HEK293 (cell line): ENCODE measurements around the gene PRR35.

Experiments used
- ATF2 ChIP-seq: fragments of 450-650 bp; formaldehyde crosslinking; IDR thresholded peaks from 2 replicates; pipeline ENCODE4 v1.5.1; 2016; ENCODE audit warnings: missing biosample characterization, missing genetic modification characterization, low read depth
- HOXC10 ChIP-seq: sonication (generic); formaldehyde crosslinking; IDR thresholded peaks from 2 replicates; pipeline ENCODE4 v1.8.1; 2023; ENCODE audit warnings: mild to moderate bottlenecking, missing genetic modification reagents
- KLF10 ChIP-seq: fragments of 450-650 bp; IDR thresholded peaks from 2 replicates; pipeline ENCODE4 v1.5.1; 2018; ENCODE audit warnings: missing biosample characterization, mild to moderate bottlenecking, missing genetic modification characterization
- KLF7 ChIP-seq: fragments of 450-650 bp; formaldehyde crosslinking; IDR thresholded peaks from 2 replicates; pipeline ENCODE4 v1.5.1; 2016; ENCODE audit warnings: missing biosample characterization, missing genetic modification characterization, borderline replicate concordance
- KLF9 ChIP-seq: fragments of 450-650 bp; formaldehyde crosslinking; IDR thresholded peaks from 2 replicates; pipeline ENCODE4 v1.5.1; 2016; ENCODE audit warnings: missing biosample characterization, missing genetic modification characterization, low read depth
- OVOL3 ChIP-seq: fragments of 450-650 bp; formaldehyde crosslinking; IDR thresholded peaks from 2 replicates; pipeline ENCODE4 v1.5.1; 2016; ENCODE audit warnings: missing biosample characterization, missing genetic modification characterization
- SP2 ChIP-seq: fragments of 450-650 bp; formaldehyde crosslinking; IDR thresholded peaks from 2 replicates; pipeline ENCODE4 v1.5.1; 2016; ENCODE audit warnings: missing biosample characterization, missing genetic modification characterization
- TCF7L2 ChIP-seq: IDR thresholded peaks from 2 replicates; pipeline ENCODE4 v1.6.1; 2011; ENCODE audit warnings: low read depth, mild to moderate bottlenecking, inconsistent platforms, low read length, moderate library complexity, borderline replicate concordance
- ZBTB20 ChIP-seq: fragments of 450-650 bp; formaldehyde crosslinking; IDR thresholded peaks from 2 replicates; pipeline ENCODE4 v1.5.1; 2016; ENCODE audit warnings: missing biosample characterization, missing genetic modification characterization
- ZBTB44 ChIP-seq: fragments of 450-650 bp; IDR thresholded peaks from 2 replicates; pipeline ENCODE4 v1.5.1; 2018; ENCODE audit warnings: missing biosample characterization, mild to moderate bottlenecking, missing genetic modification characterization
- ZBTB8A ChIP-seq: fragments of 450-650 bp; formaldehyde crosslinking; IDR thresholded peaks from 2 replicates; pipeline ENCODE4 v1.5.1; 2016; ENCODE audit warnings: missing biosample characterization, missing genetic modification characterization
- ZNF16 ChIP-seq: fragments of 450-650 bp; formaldehyde crosslinking; IDR thresholded peaks from 2 replicates; pipeline ENCODE4 v1.5.1; 2016; ENCODE audit warnings: low read depth, missing biosample characterization, missing genetic modification characterization
- ZNF23 ChIP-seq: fragments of 450-650 bp; formaldehyde crosslinking; IDR thresholded peaks from 2 replicates; pipeline ENCODE4 v1.5.1; 2016; ENCODE audit warnings: missing biosample characterization, missing genetic modification characterization, borderline replicate concordance
- ZNF239 ChIP-seq: fragments of 450-650 bp; formaldehyde crosslinking; IDR thresholded peaks from 2 replicates; pipeline ENCODE4 v1.5.1; 2016; ENCODE audit warnings: missing biosample characterization, missing genetic modification characterization
- ZNF26 ChIP-seq: fragments of 450-650 bp; formaldehyde crosslinking; IDR thresholded peaks from 2 replicates; pipeline ENCODE4 v1.5.1; 2016; ENCODE audit warnings: missing biosample characterization, missing genetic modification characterization
- ZNF488 ChIP-seq: fragments of 450-650 bp; formaldehyde crosslinking; IDR thresholded peaks from 2 replicates; pipeline ENCODE4 v1.5.1; 2016; ENCODE audit warnings: missing biosample characterization, missing genetic modification characterization
- ZNF501 ChIP-seq: fragments of 450-650 bp; formaldehyde crosslinking; IDR thresholded peaks from 2 replicates; pipeline ENCODE4 v1.5.1; 2016; ENCODE audit warnings: missing biosample characterization, missing genetic modification characterization
- ZNF518A ChIP-seq: fragments of 450-650 bp; formaldehyde crosslinking; conservative IDR thresholded peaks from 2 replicates; pipeline ENCODE4 v1.5.1; 2016; ENCODE audit warnings: low read depth, missing biosample characterization, missing genetic modification characterization
- ZNF544 ChIP-seq: fragments of 450-650 bp; formaldehyde crosslinking; IDR thresholded peaks from 2 replicates; pipeline ENCODE4 v1.5.0; 2017; ENCODE audit warnings: missing biosample characterization, missing genetic modification characterization
- ZNF600 ChIP-seq: fragments of 450-650 bp; formaldehyde crosslinking; IDR thresholded peaks from 2 replicates; pipeline ENCODE4 v1.5.1; 2016; ENCODE audit warnings: missing biosample characterization, missing genetic modification characterization
- ZNF629 ChIP-seq: fragments of 450-650 bp; formaldehyde crosslinking; IDR thresholded peaks from 2 replicates; pipeline ENCODE4 v1.5.1; 2017; ENCODE audit warnings: missing biosample characterization, missing genetic modification characterization
- ZNF660 ChIP-seq: fragments of 450-650 bp; IDR thresholded peaks from 2 replicates; pipeline ENCODE4 v1.5.1; 2018; ENCODE audit warnings: missing biosample characterization, mild to moderate bottlenecking, missing genetic modification characterization
- ZNF704 ChIP-seq: fragments of 450-650 bp; formaldehyde crosslinking; IDR thresholded peaks from 2 replicates; pipeline ENCODE4 v1.5.1; 2016; ENCODE audit warnings: missing biosample characterization, missing genetic modification characterization
- ZNF791 ChIP-seq: fragments of 450-650 bp; formaldehyde crosslinking; IDR thresholded peaks from 2 replicates; pipeline ENCODE4 v1.5.1; 2016; ENCODE audit warnings: missing biosample characterization, missing genetic modification characterization
- ZNF843 ChIP-seq: fragments of 450-650 bp; formaldehyde crosslinking; IDR thresholded peaks from 2 replicates; pipeline ENCODE4 v1.5.1; 2016; ENCODE audit warnings: missing biosample characterization, missing genetic modification characterization
- ZSCAN5A ChIP-seq: fragments of 450-650 bp; formaldehyde crosslinking; IDR thresholded peaks from 2 replicates; pipeline ENCODE4 v1.5.1; 2016; ENCODE audit warnings: missing biosample characterization, missing genetic modification characterization
- ZXDB ChIP-seq: fragments of 450-650 bp; formaldehyde crosslinking; IDR thresholded peaks from 2 replicates; pipeline ENCODE4 v1.5.1; 2016; ENCODE audit warnings: missing biosample characterization, missing genetic modification characterization

The PRR35 gene

GRCh38 chr16:588889-589657, 28.9 kb downstream of the PRR35 start (continued):
- TF ChIP-seq ATF2 = no peak
- TF ChIP-seq OVOL3 (tag by site-specific recombination) = no peak
- TF ChIP-seq KLF9 (tag by site-specific recombination) = no peak
- no peak for TF ChIP-seq ZNF26 (tag by site-specific recombination)
- no peak for TF ChIP-seq TCF7L2
- TF ChIP-seq ZNF704 = no peak
- peak; percentile 86 for TF ChIP-seq ZXDB (tag by site-specific recombination)
- TF ChIP-seq ZSCAN5A (tag by site-specific recombination) = no peak
- TF ChIP-seq KLF7 (tag by site-specific recombination) = no peak
- TF ChIP-seq ZNF843 = no peak
- TF ChIP-seq ZNF600 (tag by site-specific recombination) = peak; percentile 0; the same call in 1 of the 2 replicates
- no peak for TF ChIP-seq ZNF16
- no peak for TF ChIP-seq ZNF23 (tag by site-specific recombination)
- peak; percentile 93 for TF ChIP-seq SP2
- peak; percentile 84 for TF ChIP-seq ZBTB8A (tag by site-specific recombination)
- TF ChIP-seq ZNF488 = no peak
- 0 out of 2 replicates have a peak, but pooled peaks have one; percentile 20 for TF ChIP-seq KLF10 (tag by site-specific recombination)
- TF ChIP-seq ZBTB44 (tag by site-specific recombination) = peak; percentile 34; the same call in 1 of the 2 replicates
- 0 out of 2 replicates have a peak, but pooled peaks have one; percentile 31 for TF ChIP-seq HOXC10 (CRISPR knock-in tag)
- TF ChIP-seq ZNF518A (tag by site-specific recombination) = no peak
- no peak for TF ChIP-seq ZNF629
- TF ChIP-seq ZNF239 (tag by site-specific recombination) = no peak
- TF ChIP-seq ZNF501 (tag by site-specific recombination) = 0 out of 2 replicates have a peak, but pooled peaks have one; percentile 32
- TF ChIP-seq ZBTB20 = peak; percentile 37
- no peak for TF ChIP-seq ZNF544 (tag by site-specific recombination)
- TF ChIP-seq ZNF791 = no peak
- 0 out of 2 replicates have a peak, but pooled peaks have one; percentile 50 for TF ChIP-seq ZNF660 (tag by site-specific recombination)
